Globus pallidus (tissue), 1 donor: ENCODE measurements around the gene TTC7B.

Source experiments
- DNase-seq: peaks from one replicate; pipeline ENCODE4 v3.0.0-alpha.2; 2015; ENCODE audit warnings: low spot score

The TTC7B gene

GRCh38 chr14:90558983-90559590 is 257.1 kb downstream of the TTC7B start:
- DNase-seq: no peak

- no peak for DNase-seq
These were observed 257.9 kb downstream of the TTC7B start for GRCh38 chr14:90558041-90558982.

- DNase-seq: no peak
These were observed 258.7 kb downstream of the TTC7B start for GRCh38 chr14:90557516-90557915.

GRCh38 chr14:90556666-90557450 is 259.4 kb downstream of the TTC7B start:
- DNase-seq: no peak

GRCh38 chr14:90556012-90556477 is 260.2 kb downstream of the TTC7B start:
- peak; percentile 70 for DNase-seq

- no peak for DNase-seq
These were observed 260.9 kb downstream of the TTC7B start for GRCh38 chr14:90555126-90556011.

- peak; percentile 94 for DNase-seq
These were observed 261.9 kb downstream of the TTC7B start for GRCh38 chr14:90554341-90554740.

- no peak for DNase-seq
These were observed 262.3 kb downstream of the TTC7B start for GRCh38 chr14:90553921-90554336.

GRCh38 chr14:90553298-90553920 is 262.8 kb downstream of the TTC7B start:
- no peak for DNase-seq

- no peak for DNase-seq
These were observed 263.5 kb downstream of the TTC7B start for GRCh38 chr14:90552465-90553297.

- no peak for DNase-seq
These were observed 264.3 kb downstream of the TTC7B start for GRCh38 chr14:90551733-90552464.

GRCh38 chr14:90551070-90551704 is 265.0 kb downstream of the TTC7B start:
- DNase-seq: no peak

- no peak for DNase-seq
These were observed 266.2 kb downstream of the TTC7B start for GRCh38 chr14:90549794-90550641.

- no peak for DNase-seq
These were observed 267.8 kb downstream of the TTC7B start for GRCh38 chr14:90548455-90548854.

- no peak for DNase-seq
These were observed 268.3 kb downstream of the TTC7B start for GRCh38 chr14:90547968-90548367.

- DNase-seq: no peak
These were observed 269.0 kb downstream of the TTC7B start for GRCh38 chr14:90547250-90547649.

- no peak for DNase-seq
These were observed 269.5 kb downstream of the TTC7B start for GRCh38 chr14:90546767-90547166.
